GM10847 (cell line): ENCODE data around the gene HPS3.

ENCODE experiments used
- POLR2A ChIP-seq: IDR thresholded peaks from 2 replicates; pipeline ENCODE4 v1.6.1; 2011; ENCODE audit not compliant: insufficient read length; ENCODE audit errors: extremely low read depth

Gene HPS3

GRCh38 chr3:149129326-149130205, at the start of gene HPS3:
TSS of gene HPS3 (plus strand) at chr3:149129638. CDS start at chr3:149129724, 86 bp downstream.
- TF ChIP-seq POLR2A, result peak; percentile 82

GRCh38 chr3:149080011-149080698, 49.3 kb upstream of the HPS3 start:
- TF ChIP-seq POLR2A, result no peak

GRCh38 chr3:149080699-149081091, 48.7 kb upstream of the HPS3 start:
- no peak for TF ChIP-seq POLR2A

- no peak for TF ChIP-seq POLR2A
Observed at GRCh38 chr3:149081772-149082171, 47.7 kb upstream of the HPS3 start.

GRCh38 chr3:149085828-149086231, 43.6 kb upstream of the HPS3 start:
- TF ChIP-seq POLR2A, result no peak

- TF ChIP-seq POLR2A, result peak; percentile 48
Observed at GRCh38 chr3:149086232-149086988, 43.0 kb upstream of the HPS3 start, which contains the start of gene HLTF. TSS of gene HLTF (minus strand) at chr3:149086533. CDS start at chr3:149086336, 197 bp downstream.

GRCh38 chr3:149087208-149087607, 42.2 kb upstream of the HPS3 start:
- no peak for TF ChIP-seq POLR2A

- TF ChIP-seq POLR2A, result no peak
Observed at GRCh38 chr3:149089395-149089794, 40.0 kb upstream of the HPS3 start.

GRCh38 chr3:149090461-149090860, 39.0 kb upstream of the HPS3 start:
- TF ChIP-seq POLR2A, result no peak

- TF ChIP-seq POLR2A, result no peak
Observed at GRCh38 chr3:149090907-149091306, 38.5 kb upstream of the HPS3 start.

- no peak for TF ChIP-seq POLR2A
Observed at GRCh38 chr3:149091983-149092382, 37.5 kb upstream of the HPS3 start.

GRCh38 chr3:149095487-149095886, 34.0 kb upstream of the HPS3 start:
- TF ChIP-seq POLR2A, result no peak

- no peak for TF ChIP-seq POLR2A
Observed at GRCh38 chr3:149101154-149101553, 28.3 kb upstream of the HPS3 start.

- TF ChIP-seq POLR2A, result no peak
Observed at GRCh38 chr3:149101641-149102040, 27.8 kb upstream of the HPS3 start.

- TF ChIP-seq POLR2A, result no peak
Observed at GRCh38 chr3:149104484-149104883, 25.0 kb upstream of the HPS3 start.
